Common myeloid progenitor, CD34-positive (primary cell): ENCODE data around the gene UCP3. TPM values are rescaled to one million over a fixed set of nuclear protein-coding genes. Genes with fewer than 3 reads are reported as not detected.

Experiments used
- CTCF ChIA-PET: fragments of 350-600 bp; sonication (Branson Sonifier 250); formaldehyde crosslinking; loops from one replicate; lab custom pipeline; 2021; ENCODE audit warnings: antibody characterized with exemption; lab: Charles Lee
- POLR2A ChIA-PET: fragments of 350-600 bp; sonication (Branson Sonifier 250); formaldehyde crosslinking; loops from one replicate; lab custom pipeline; 2021; ENCODE audit warnings: antibody characterized with exemption; lab: Charles Lee
- DNase-seq, 3 donors: peaks; one replicate each; pipeline versions ENCODE4 v3.0.0 to v3.0.0-alpha.2; 2013
- H3K27ac ChIP-seq, 2 experiments: 1 replicate in 1 of 2; 2 replicates in 1 of 2; pipeline ENCODE4 v1.7.0; 2013; ENCODE audit warnings: inconsistent platforms in 2 of 2, low read length in 2 of 2, mild to moderate bottlenecking in 2 of 2, low read depth in 1 of 2, moderate library complexity in 1 of 2; ENCODE audit not compliant: severe bottlenecking in 2 of 2, insufficient read depth in 1 of 2, poor library complexity in 1 of 2
- H3K27me3 ChIP-seq, 5 experiments: replicated peaks in 2 of 5; 1 replicate in 3 of 5; 2 replicates in 2 of 5; pipeline versions ENCODE4 v1.6.1 to v1.7.0; 2013; ENCODE audit warnings: low read length in 4 of 5, mild to moderate bottlenecking in 2 of 5, moderate library complexity in 2 of 5, inconsistent platforms in 1 of 5; ENCODE audit not compliant: insufficient read depth in 5 of 5, control insufficient read depth in 4 of 5
- H3K36me3 ChIP-seq, 4 experiments: 1 replicate in 2 of 4; 2 replicates in 2 of 4; pipeline versions ENCODE4 v1.6.1 to v1.7.0; 2013; ENCODE audit warnings: low read length in 3 of 4, control low read depth in 1 of 4, mild to moderate bottlenecking in 1 of 4; ENCODE audit not compliant: control insufficient read depth in 4 of 4, insufficient read depth in 4 of 4
- H3K4me1 ChIP-seq, 4 experiments: 1 replicate in 3 of 4; 2 replicates in 1 of 4; pipeline versions ENCODE4 v1.6.1 to v1.7.1; 2013; ENCODE audit warnings: low read length in 3 of 4, mild to moderate bottlenecking in 3 of 4, control low read depth in 1 of 4, inconsistent platforms in 1 of 4, moderate library complexity in 1 of 4; ENCODE audit not compliant: control insufficient read depth in 4 of 4, insufficient read depth in 4 of 4; ENCODE audit errors: control extremely low read depth in 1 of 4
- H3K4me3 ChIP-seq, 7 experiments: 1 replicate in 4 of 7; 2 replicates in 3 of 7; pipeline versions ENCODE4 v1.5.1 to v1.7.0; 2013; ENCODE audit warnings: mild to moderate bottlenecking in 7 of 7, low read length in 6 of 7, moderate library complexity in 6 of 7, inconsistent platforms in 2 of 7, low read depth in 2 of 7, control low read depth in 1 of 7; ENCODE audit not compliant: insufficient read depth in 4 of 7, control insufficient read depth in 1 of 7; ENCODE audit errors: extremely low read depth in 1 of 7
- H3K9me3 ChIP-seq, 5 experiments: 1 replicate in 4 of 5; 2 replicates in 1 of 5; pipeline versions ENCODE4 v1.6.1 to v1.7.1; 2013; ENCODE audit warnings: low read length in 4 of 5, mild to moderate bottlenecking in 2 of 5, inconsistent platforms in 1 of 5, low read depth in 1 of 5, moderate library complexity in 1 of 5; ENCODE audit not compliant: control insufficient read depth in 4 of 5, insufficient read depth in 2 of 5; ENCODE audit errors: control extremely low read depth in 1 of 5
- WGBS: methylation state at CpG from one replicate; pipeline ENCODE4 v1.1.5; 2013; ENCODE audit not compliant: insufficient coverage; 5-methylcytosine and 5-hydroxymethylcytosine counted together
- polyA plus RNA-seq: library from polyadenylated mRNA; unstranded; fragments of 120-200 nt; gene quantifications from one replicate; pipeline ENCODE4 v1.2.1, GENCODE V29; 2013

UCP3 gene, protein sequence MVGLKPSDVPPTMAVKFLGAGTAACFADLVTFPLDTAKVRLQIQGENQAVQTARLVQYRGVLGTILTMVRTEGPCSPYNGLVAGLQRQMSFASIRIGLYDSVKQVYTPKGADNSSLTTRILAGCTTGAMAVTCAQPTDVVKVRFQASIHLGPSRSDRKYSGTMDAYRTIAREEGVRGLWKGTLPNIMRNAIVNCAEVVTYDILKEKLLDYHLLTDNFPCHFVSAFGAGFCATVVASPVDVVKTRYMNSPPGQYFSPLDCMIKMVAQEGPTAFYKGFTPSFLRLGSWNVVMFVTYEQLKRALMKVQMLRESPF
- 2.3 TPM for polyA plus RNA-seq

DNA sequence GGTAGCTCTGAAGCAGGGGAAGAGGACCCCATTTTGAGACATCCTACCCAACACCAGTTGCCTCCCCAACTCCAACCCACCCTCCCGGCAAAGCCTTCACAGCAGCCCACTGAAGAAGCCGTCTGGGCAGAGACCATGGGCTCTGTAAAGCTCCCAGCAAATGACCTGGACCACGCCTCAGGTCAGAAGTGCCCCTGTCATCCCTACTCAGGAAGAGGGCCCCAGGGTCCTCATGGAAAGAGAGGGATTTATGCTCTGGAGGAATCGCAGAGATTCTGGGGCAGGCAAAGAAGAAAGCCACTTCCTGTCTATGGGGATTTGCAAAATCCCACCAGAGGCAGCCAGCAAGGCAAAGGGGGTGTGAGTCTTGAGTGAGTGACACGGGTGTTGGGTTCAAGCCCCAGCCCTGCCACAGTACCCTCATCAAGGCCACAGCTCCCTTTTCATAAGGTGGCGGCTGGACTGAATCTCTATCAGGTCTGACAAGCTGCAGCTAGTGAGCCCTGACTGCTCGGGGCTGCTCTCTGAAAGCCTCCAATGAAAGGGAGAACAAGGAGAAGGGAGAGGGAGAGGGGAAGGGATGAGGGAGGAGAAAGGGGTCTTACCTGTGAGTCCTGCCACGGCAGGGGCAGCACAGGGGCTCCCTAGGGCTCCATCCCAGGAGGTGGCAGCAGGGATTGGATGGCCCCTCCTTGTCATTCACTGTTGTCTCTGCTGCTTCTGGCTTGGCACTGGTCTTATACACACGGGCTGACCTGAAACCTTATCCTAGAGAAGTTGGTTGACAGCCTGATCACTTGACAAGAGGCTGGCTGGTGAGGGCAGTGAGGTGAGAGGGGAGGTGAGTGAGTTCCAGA, at the start of gene UCP3:
UCP3 (minus strand) TSS at position 713 of the 857 bp plus-strand sequence. CDS start 2,043 bp downstream, outside the sequence.
- Histone ChIP-seq H3K4me1 (peaks cover 3 to 63% (median 47%) of the 10 kb centered on the region in 4 experiments), H3K9me3 (no peaks in the 10 kb centered on the region), H3K36me3 (peaks cover 0 to 11% (median 5%) of the 10 kb centered on the region in 4 experiments), H3K27ac (no peak within 1 kb of the TSS), H3K27me3 (no peaks in the 10 kb centered on the region), H3K4me3 (no peak within 1 kb of the TSS)
- DNase-seq, result no peak
- 92% methylated on average over 6 of the region's 9 CpGs for WGBS
- POLR2A ChIA-PET, result interaction anchor here (0.8 kb wide), 1 partner anchor 10 kb away, joined by 3 read pairs; no protein-coding TSS in a partner anchor
- CTCF ChIA-PET, result interaction anchor here (1.8 kb wide), 1 partner anchor 29 kb away, joined by 4 read pairs; no protein-coding TSS in a partner anchor

- ChIA-PET CTCF (no interaction called here), POLR2A (interaction anchor here (0.7 kb wide), 1 partner anchor 56 kb away, joined by 3 read pairs; no protein-coding TSS in a partner anchor)
- 100% methylated on average over 8 of the region's 8 CpGs for WGBS
- no peaks in the 10 kb centered on the region for H3K4me1 ChIP-seq
- H3K4me3 ChIP-seq, result no peak overlapping the region
- peaks cover 0 to 3% (median 0%) of the 10 kb centered on the region in 5 experiments for H3K9me3 ChIP-seq
- peaks cover 3 to 19% (median 7%) of the 10 kb centered on the region in 4 experiments for H3K36me3 ChIP-seq
- no peaks in the 10 kb centered on the region for H3K27me3 ChIP-seq
- no peak overlapping the region for H3K27ac ChIP-seq
- peak in 1 of 3 donors; percentile 3 for DNase-seq
These were observed 48.6 kb upstream of the UCP3 start for GRCh38 chr11:74057249-74058151.

DNA sequence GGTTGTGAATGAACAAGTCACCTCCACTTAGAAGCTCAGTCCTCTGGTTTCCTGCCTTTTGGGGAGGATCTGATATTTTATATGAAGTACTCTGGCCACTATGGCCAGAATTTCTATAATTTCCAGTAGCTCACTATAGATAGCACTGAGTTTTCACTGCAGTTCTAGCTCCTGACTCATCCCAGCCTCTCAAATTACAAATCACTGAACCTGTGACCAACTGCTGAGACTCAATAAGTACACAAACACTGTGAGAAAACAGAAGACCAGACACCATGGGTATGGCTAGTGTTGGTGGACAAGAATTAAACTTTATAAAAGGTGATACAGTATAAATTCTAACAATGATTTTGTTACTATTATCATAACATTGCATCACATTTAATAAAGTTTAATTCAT, 47.1 kb upstream of the UCP3 start:
- Histone ChIP-seq H3K27ac (no peak overlapping the region), H3K36me3 (peaks cover 4 to 19% (median 12%) of the 10 kb centered on the region in 4 experiments), H3K27me3 (no peaks in the 10 kb centered on the region), H3K4me1 (no peaks in the 10 kb centered on the region), H3K4me3 (no peak overlapping the region), H3K9me3 (no peaks in the 10 kb centered on the region)
- CTCF ChIA-PET, result interaction anchor here (1.2 kb wide), 1 partner anchor 18 kb away, joined by 3 read pairs; no protein-coding TSS in a partner anchor
- POLR2A ChIA-PET, result no interaction called here
- DNase-seq, result no peak

GRCh38 chr11:74050465-74050864, 41.6 kb upstream of the UCP3 start:
- WGBS, result 100% methylated on average over 2 of the region's 3 CpGs

GRCh38 chr11:74048993-74049392, 40.1 kb upstream of the UCP3 start:
- H3K9me3 ChIP-seq, result no peaks in the 10 kb centered on the region
- H3K27ac ChIP-seq, result no peak overlapping the region
- POLR2A ChIA-PET, result no interaction called here
- H3K4me1 ChIP-seq, result no peaks in the 10 kb centered on the region
- CTCF ChIA-PET, result no interaction called here
- WGBS, result 100% methylated on average over 3 of the region's 5 CpGs
- no peak for DNase-seq
- no peak overlapping the region for H3K4me3 ChIP-seq
- H3K36me3 ChIP-seq, result peaks cover 14 to 39% (median 32%) of the 10 kb centered on the region in 4 experiments
- no peaks in the 10 kb centered on the region for H3K27me3 ChIP-seq

More at GRCh38 chr11:74050465-74050864, 41.6 kb upstream of the UCP3 start:
- Histone ChIP-seq H3K27me3 (no peaks in the 10 kb centered on the region), H3K27ac (no peak overlapping the region), H3K9me3 (no peaks in the 10 kb centered on the region), H3K4me3 (no peak overlapping the region), H3K4me1 (no peaks in the 10 kb centered on the region), H3K36me3 (peaks cover 17 to 39% (median 29%) of the 10 kb centered on the region in 4 experiments)
- CTCF ChIA-PET, result interaction anchor here (1.0 kb wide), 1 partner anchor 83 kb away, joined by 3 read pairs; no protein-coding TSS in a partner anchor
- POLR2A ChIA-PET, result no interaction called here
- no peak for DNase-seq

DNA sequence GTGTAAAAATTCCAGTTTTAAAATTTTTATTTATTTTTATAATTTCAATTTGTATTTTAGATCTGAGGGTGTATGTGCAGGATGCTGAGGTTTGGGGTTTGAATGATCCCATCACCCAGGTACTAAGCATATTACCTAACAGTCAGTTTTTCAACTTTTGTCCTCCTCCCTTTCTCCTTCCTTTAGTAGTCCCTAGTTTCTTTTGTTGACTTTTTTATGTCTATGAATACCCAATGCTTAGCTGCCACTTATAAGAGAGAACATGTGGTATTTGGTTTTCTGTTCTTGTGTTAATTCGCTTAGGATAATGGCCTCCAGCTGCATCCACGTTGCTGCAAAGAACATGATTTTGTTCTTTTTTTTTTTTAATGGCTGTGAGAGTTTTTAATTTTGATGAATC, 35.7 kb upstream of the UCP3 start:
- no peak for DNase-seq
- Histone ChIP-seq H3K4me3 (no peak overlapping the region), H3K36me3 (peaks cover 19 to 49% (median 35%) of the 10 kb centered on the region in 4 experiments), H3K27me3 (no peaks in the 10 kb centered on the region), H3K27ac (no peak overlapping the region), H3K4me1 (no peaks in the 10 kb centered on the region), H3K9me3 (no peaks in the 10 kb centered on the region)
- POLR2A ChIA-PET, result no interaction called here
- CTCF ChIA-PET, result no interaction called here
- 100% methylated on average over 2 of the region's 2 CpGs for WGBS
